Upper lobe of right lung (tissue), 1 donor: ENCODE measurements around the gene EFHB. TPM values are rescaled to one million over a fixed set of nuclear protein-coding genes. Genes with fewer than 3 reads are reported as not detected.
"Not testable (repeated sequence)": the region's sequence is repeated elsewhere in the genome, so short reads cannot be mapped to it uniquely, and the experiment has no call there.

Experiments used
- ATAC-seq: fragments of 200-7000 bp; cut with Tn5 transposase; one replicate; pipeline ENCODE4 v1.9.1; 2020; ENCODE audit warnings: mild to moderate bottlenecking, moderate library complexity
- DNase-seq: peaks from one replicate; pipeline ENCODE4 v3.0.0-alpha.2; 2020
- H3K27ac ChIP-seq: fragments of 200-600 bp; one replicate; pipeline ENCODE4 v1.8.0; 2022
- H3K27me3 ChIP-seq: fragments of 200-600 bp; one replicate; pipeline ENCODE4 v1.8.0; 2022; ENCODE audit warnings: mild to moderate bottlenecking
- H3K36me3 ChIP-seq: fragments of 200-600 bp; one replicate; pipeline ENCODE4 v1.8.0; 2022
- H3K4me1 ChIP-seq: fragments of 200-600 bp; one replicate; pipeline ENCODE4 v1.8.0; 2022
- H3K4me3 ChIP-seq: fragments of 200-600 bp; one replicate; pipeline ENCODE4 v1.8.0; 2022; ENCODE audit warnings: mild to moderate bottlenecking
- H3K9me3 ChIP-seq: fragments of 200-600 bp; one replicate; pipeline ENCODE4 v1.8.0; 2022
- intact Hi-C: fragments of 100-400 bp; cut with DNase I; formaldehyde crosslinking; loops from one replicate; pipeline ENCODE4 v1.11.0; 2022
- total RNA-seq: library from RNA; stranded (reverse); fragmentation: NEBNext Ultra II Directional; extraction: Animal tissue kit (Norgen Biotek cat#: 25700); gene quantifications from one replicate; pipeline ENCODE4 v1.2.1, GENCODE V29; 2021
- TF ChIP-seq, protein P1 (sequence below): fragments of 200-600 bp; IDR thresholded peaks from one replicate; pipeline ENCODE4 v1.8.0; 2022; ENCODE audit warnings: antibody characterized with exemption
- donor health status: DM: no; HTN: yes; CAD: no; lungs with severe emphysema.

Gene EFHB
- total RNA-seq, 1 donor from 2014 or later: 0.90 TPM

GRCh38 chr3:19886404-19886803 lies 47.6 kb downstream of the EFHB start:
- peak; percentile 21 for ATAC-seq
- no peaks in the 10 kb centered on the region for H3K27me3 ChIP-seq
- intact Hi-C loops: no loop called here
- TF ChIP-seq, protein P1, sequence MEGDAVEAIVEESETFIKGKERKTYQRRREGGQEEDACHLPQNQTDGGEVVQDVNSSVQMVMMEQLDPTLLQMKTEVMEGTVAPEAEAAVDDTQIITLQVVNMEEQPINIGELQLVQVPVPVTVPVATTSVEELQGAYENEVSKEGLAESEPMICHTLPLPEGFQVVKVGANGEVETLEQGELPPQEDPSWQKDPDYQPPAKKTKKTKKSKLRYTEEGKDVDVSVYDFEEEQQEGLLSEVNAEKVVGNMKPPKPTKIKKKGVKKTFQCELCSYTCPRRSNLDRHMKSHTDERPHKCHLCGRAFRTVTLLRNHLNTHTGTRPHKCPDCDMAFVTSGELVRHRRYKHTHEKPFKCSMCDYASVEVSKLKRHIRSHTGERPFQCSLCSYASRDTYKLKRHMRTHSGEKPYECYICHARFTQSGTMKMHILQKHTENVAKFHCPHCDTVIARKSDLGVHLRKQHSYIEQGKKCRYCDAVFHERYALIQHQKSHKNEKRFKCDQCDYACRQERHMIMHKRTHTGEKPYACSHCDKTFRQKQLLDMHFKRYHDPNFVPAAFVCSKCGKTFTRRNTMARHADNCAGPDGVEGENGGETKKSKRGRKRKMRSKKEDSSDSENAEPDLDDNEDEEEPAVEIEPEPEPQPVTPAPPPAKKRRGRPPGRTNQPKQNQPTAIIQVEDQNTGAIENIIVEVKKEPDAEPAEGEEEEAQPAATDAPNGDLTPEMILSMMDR: no peak
- DNase-seq: no peak
- no peaks in the 10 kb centered on the region for H3K36me3 ChIP-seq
- no peak overlapping the region for H3K4me3 ChIP-seq
- peaks cover 28% of the 10 kb centered on the region for H3K4me1 ChIP-seq
- H3K9me3 ChIP-seq: no peaks in the 10 kb centered on the region
- H3K27ac ChIP-seq: no peak overlapping the region

- no peaks in the 10 kb centered on the region for H3K27me3 ChIP-seq
- ATAC-seq (peak; percentile 69), DNase-seq (no peak)
- no peaks in the 10 kb centered on the region for H3K36me3 ChIP-seq
- no peak overlapping the region for H3K4me3 ChIP-seq
- H3K4me1 ChIP-seq: peaks cover 28% of the 10 kb centered on the region
- TF ChIP-seq, protein P1: peak; percentile 68
- no peak overlapping the region for H3K27ac ChIP-seq
- intact Hi-C loops: no loop called here
- no peaks in the 10 kb centered on the region for H3K9me3 ChIP-seq
Observed at GRCh38 chr3:19885468-19885867, 48.5 kb downstream of the EFHB start.

- Histone ChIP-seq H3K9me3 (no peaks in the 10 kb centered on the region), H3K27ac (no peak overlapping the region), H3K36me3 (no peaks in the 10 kb centered on the region), H3K4me3 (no peak overlapping the region), H3K4me1 (peaks cover 7% of the 10 kb centered on the region), H3K27me3 (no peaks in the 10 kb centered on the region)
- DNase-seq (no peak), ATAC-seq (no peak)
- TF ChIP-seq, protein P1: no peak
- intact Hi-C loops: no loop called here
Observed at GRCh38 chr3:19881852-19882251, 52.2 kb downstream of the EFHB start.

- intact Hi-C loops: no loop called here
- no peak for DNase-seq
- Histone ChIP-seq H3K27me3 (no peaks in the 10 kb centered on the region), H3K9me3 (no peaks in the 10 kb centered on the region), H3K36me3 (no peaks in the 10 kb centered on the region), H3K4me3 (no peak overlapping the region), H3K27ac (no peak overlapping the region), H3K4me1 (peaks cover 7% of the 10 kb centered on the region)
- TF ChIP-seq, protein P1: no peak
- ATAC-seq: no peak
Observed at GRCh38 chr3:19881036-19881435, 53.0 kb downstream of the EFHB start.

DNA sequence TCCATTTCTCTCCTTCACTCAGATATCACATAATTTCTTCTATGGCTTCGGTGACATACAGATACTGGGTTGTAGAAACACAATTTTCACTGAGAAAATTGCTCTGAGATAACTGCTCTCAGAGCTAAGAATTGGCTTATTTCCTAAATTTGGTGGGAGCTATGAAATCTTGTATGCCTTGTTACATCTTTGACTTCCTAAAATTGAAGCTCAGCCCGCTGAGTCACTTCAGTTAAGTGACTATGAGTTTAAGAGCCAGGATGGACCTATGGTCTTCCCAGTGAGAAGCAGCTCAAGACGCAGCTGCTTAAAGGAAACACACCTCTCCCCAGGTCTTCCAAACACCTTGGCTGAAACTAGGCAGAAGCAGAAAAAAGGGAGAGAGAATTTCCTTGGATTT lies 56.4 kb downstream of the EFHB start:
- intact Hi-C loops: no loop called here
- no peaks in the 10 kb centered on the region for H3K4me1 ChIP-seq
- DNase-seq (no peak), ATAC-seq (no peak)
- no peaks in the 10 kb centered on the region for H3K36me3 ChIP-seq
- H3K27me3 ChIP-seq: no peaks in the 10 kb centered on the region
- H3K27ac ChIP-seq: no peak overlapping the region
- no peaks in the 10 kb centered on the region for H3K9me3 ChIP-seq
- H3K4me3 ChIP-seq: no peak overlapping the region
- TF ChIP-seq, protein P1: no peak

DNA sequence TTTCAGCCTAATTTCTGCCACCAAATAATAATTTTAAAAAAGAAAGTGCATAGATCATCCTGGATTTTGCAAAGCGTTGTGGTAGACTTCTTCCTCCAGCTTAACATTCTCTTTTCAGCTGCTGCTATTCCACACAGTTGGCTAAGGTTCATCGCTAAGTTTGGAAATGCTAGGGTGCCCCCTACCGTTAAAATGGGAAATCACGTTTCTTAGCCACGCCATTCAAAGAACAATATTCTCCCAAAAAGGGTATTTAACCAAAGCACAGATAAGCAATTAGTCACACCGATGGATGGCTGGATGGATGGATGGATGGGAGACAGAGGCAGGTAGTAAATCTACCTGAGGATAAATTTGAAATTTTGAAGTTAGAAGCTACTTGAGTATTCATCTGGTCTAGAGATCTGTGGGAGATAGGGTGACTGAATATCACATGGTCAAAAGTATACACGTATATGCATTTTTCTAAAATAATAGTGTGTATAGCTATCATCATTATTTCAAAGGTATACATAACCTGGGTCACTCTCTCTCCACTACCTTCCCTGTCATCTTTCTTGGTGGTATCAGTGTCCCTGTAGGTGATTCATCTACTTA lies 67.2 kb downstream of the EFHB start:
- TF ChIP-seq, protein P1: peak; percentile 82
- no peak for DNase-seq
- intact Hi-C loops: no loop called here
- Histone ChIP-seq H3K36me3 (no peaks in the 10 kb centered on the region), H3K27ac (no peak overlapping the region), H3K4me3 (no peak overlapping the region), H3K27me3 (peaks cover 10% of the 10 kb centered on the region), H3K9me3 (no peaks in the 10 kb centered on the region), H3K4me1 (no peaks in the 10 kb centered on the region)
- peak; percentile 87 for ATAC-seq

DNA sequence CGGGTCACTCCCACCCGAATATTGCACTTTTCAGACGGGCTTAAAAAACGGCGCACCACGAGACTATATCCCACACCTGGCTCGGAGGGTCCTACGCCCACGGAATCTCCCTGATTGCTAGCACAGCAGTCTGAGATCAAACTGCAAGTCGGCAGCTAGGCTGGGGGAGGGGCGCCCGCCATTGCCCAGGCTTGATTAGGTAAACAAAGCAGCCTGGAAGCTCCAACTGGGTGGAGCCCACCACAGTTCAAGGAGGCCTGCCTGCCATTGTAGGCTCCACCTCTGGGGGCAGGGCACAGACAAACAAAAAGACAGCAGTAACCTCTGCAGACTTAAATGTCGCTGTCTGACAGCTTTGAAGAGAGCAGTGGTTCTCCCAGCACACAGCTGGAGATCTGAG lies 78.7 kb downstream of the EFHB start:
- H3K9me3 ChIP-seq, DNase-seq, H3K27me3 ChIP-seq, H3K4me1 ChIP-seq, H3K4me3 ChIP-seq, intact Hi-C loops, ATAC-seq, H3K36me3 ChIP-seq, H3K27ac ChIP-seq: not testable (repeated sequence)

DNA sequence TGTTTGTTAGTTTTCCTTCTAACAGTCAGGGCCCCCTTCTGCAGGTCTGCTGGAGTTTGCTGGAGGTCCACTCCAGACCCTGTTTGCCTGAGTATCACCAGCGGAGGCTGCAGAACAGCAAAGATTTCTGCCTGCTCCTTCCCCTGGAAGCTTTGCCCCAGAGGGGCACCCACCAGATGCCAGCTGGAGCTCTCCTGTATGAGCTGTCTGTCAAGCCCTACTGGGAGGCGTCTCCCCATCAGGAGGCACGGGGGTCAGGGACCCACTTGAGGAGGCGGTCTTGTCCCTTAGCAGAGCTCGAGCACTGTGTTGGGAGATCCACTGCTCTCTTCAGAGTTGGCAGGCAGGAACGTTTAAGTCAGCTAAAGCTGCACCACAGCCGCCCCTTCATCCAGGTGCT lies 87.4 kb downstream of the EFHB start:
- H3K27me3 ChIP-seq, ATAC-seq, H3K4me1 ChIP-seq, intact Hi-C loops, DNase-seq, H3K36me3 ChIP-seq, H3K9me3 ChIP-seq, H3K4me3 ChIP-seq, H3K27ac ChIP-seq: not testable (repeated sequence)
